ENCODE data around the gene CRY2.
"Not testable (repeated sequence)": the region's sequence is repeated elsewhere in the genome, so short reads cannot be mapped to it uniquely, and the experiment has no call there.

Gene CRY2

GRCh38 chr11:45899448-45900174, 52.3 kb downstream of the CRY2 start:
- TF ChIP-seq CTCF (conservative IDR thresholded peaks at IDR 0.05) = no peak
- peak overlapping the region; percentile 77 for H3K27ac ChIP-seq

DNA sequence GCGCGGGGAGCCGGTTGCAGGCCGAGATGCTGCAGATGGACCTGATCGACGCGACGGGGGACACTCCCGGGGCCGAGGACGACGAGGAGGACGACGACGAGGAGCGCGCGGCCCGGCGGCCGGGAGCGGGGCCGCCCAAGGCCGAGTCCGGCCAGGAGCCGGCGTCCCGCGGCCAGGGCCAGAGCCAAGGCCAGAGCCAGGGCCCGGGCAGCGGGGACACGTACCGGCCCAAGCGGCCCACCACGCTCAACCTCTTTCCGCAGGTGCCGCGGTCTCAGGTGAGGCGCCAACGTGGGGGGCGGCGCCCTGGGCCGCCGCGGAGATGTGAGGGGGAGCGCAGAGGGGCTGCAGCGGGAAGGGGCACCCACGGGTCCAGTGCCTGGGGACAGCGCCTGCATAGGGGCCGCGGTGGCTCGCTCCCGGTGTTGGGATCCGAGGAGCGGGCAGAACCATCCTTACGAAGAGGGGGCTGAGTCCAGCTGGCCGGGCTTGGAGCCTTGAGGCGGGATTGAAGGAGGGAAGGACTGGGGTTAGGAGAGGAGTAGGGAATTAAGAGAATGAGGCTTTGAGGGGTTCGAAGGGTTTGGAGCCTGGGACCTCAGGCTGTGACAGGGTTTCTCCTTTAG, 53.0 kb downstream of the CRY2 start:
- H3K27ac ChIP-seq = peak overlapping the region; percentile 77

DNA sequence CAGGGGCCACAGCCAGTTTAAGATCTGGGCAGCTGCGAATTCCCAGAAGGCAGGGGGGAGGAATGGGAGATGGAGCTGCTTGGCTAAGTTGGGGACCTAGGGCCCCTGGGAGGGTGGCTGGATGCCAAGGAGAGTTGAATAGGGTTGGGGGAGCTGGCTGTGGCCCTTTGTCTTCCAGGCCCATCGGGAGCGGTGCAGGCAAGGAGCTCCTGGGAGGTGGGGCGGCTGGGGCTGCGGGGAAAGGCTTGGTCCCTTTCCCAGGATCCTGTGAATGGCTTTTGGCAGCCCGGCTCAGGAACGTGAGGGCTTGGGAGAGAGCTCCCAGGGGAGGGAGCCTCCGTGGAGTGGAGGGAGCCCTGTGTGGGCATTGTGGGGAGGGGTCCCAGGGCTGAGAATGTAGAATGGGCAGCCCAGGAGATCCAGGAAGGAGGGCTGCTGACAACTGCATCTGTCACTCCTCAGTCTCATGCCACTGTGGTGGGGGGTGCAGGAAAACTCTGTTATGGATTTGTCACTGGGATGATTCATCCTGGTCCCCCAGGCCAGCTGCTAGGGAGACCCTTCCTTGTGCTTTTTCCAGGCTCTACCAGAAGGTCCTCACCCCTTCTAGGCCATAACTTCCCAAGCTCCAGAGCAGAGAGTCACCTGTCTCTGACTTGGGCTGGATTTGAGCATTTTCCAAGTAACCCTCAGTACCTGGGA, 53.8 kb downstream of the CRY2 start:
- peak overlapping the region; percentile 77; the same call in 1 of the 2 replicates for H3K27ac ChIP-seq
- TF ChIP-seq CTCF (conservative IDR thresholded peaks at IDR 0.05) = no peak

DNA sequence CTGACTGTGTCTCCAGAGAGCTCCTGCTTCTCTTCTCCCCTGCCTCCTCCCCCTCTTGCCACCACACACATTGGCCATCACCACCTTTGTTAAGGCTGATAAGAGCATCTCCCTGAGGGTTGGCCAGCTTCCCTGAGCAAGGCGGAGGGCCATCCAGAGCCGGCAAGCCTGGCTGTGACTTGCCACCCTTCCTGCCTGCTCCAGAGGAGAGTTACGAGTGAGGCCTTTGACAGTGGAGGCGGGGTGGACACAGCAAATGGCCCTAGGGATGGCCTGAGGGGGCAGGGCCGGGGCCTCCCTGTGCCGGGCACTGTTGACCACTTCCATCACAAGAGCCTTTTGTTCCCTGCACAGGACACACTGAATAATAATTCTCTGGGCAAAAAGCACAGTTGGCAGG, 54.4 kb downstream of the CRY2 start:
- H3K27ac ChIP-seq = no peak overlapping the region
- TF ChIP-seq CTCF (conservative IDR thresholded peaks at IDR 0.05) = no peak

- no peak overlapping the region for H3K27ac ChIP-seq
- TF ChIP-seq CTCF (conservative IDR thresholded peaks at IDR 0.05) = no peak
Measured at GRCh38 chr11:45902452-45903380, 55.4 kb downstream of the CRY2 start.

GRCh38 chr11:45904309-45904915, 57.1 kb downstream of the CRY2 start:
- TF ChIP-seq CTCF (conservative IDR thresholded peaks at IDR 0.05) = no peak
- H3K27ac ChIP-seq = no peak overlapping the region

DNA sequence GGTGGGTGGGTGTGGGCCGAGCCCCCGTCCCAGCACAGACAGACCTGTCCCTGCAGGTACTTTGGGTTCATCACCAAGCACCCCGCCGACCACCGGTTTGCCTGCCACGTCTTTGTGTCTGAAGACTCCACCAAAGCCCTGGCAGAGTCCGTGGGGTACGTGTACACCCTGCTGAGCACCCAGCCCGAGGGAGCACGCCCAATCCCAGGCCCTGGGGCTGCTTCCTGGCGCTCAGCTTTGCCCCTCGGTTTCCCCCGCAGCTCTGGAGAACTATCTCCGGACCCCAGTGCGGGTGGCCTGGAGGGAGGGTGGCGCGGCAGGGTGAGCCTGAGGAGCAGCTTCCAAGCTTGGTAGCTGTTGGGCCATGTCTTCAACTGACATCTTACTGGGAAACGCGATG, 57.8 kb downstream of the CRY2 start:
- TF ChIP-seq CTCF (conservative IDR thresholded peaks at IDR 0.05) = no peak
- H3K27ac ChIP-seq = no peak overlapping the region

- H3K27ac ChIP-seq = not testable (repeated sequence)
Measured at GRCh38 chr11:45905576-45905975, 58.3 kb downstream of the CRY2 start.
